Ovary (tissue), 9 donors: ENCODE measurements around the gene FBLN7. TPM values are rescaled to one million over a fixed set of nuclear protein-coding genes. Genes with fewer than 3 reads are reported as not detected.

Experiments
- DNase-seq, 5 donors: peaks; one replicate each; pipeline ENCODE4 v3.0.0-alpha.2; 2019 to 2020
- H3K27ac ChIP-seq, 2 donors: fragments of 200-600 bp; one replicate each; pipeline versions ENCODE4 v1.5.1 to v1.8.0; 2019 to 2022
- H3K27me3 ChIP-seq: fragments of 200-600 bp; one replicate; pipeline ENCODE4 v1.8.0; 2022
- H3K36me3 ChIP-seq: fragments of 200-600 bp; sonication (generic); one replicate; pipeline ENCODE4 v1.5.1; 2019
- H3K4me1 ChIP-seq: one replicate; pipeline ENCODE4 v1.8.1; 2013; ENCODE audit warnings: mild to moderate bottlenecking, moderate library complexity; ENCODE audit not compliant: insufficient read depth
- H3K4me3 ChIP-seq: fragments of 200-600 bp; sonication (generic); one replicate; pipeline ENCODE4 v1.5.1; 2017
- H3K9me3 ChIP-seq, 2 donors: fragments of 200-600 bp in 1 of 2; sonication (generic) in 1 of 2; one replicate each; pipeline versions ENCODE4 v1.5.1 to v1.8.1; 2013 to 2019; ENCODE audit warnings: mild to moderate bottlenecking in 1 of 2, moderate library complexity in 1 of 2
- CTCF ChIP-seq, 3 donors: fragments of 450-650 bp in 2 of 3; fragments of 200-600 bp in 1 of 3; IDR thresholded peaks; one replicate each; pipeline versions ENCODE4 v1.5.1 to v1.8.0; 2016 to 2022; ENCODE audit warnings: antibody characterized with exemption in 3 of 3, mild to moderate bottlenecking in 1 of 3
- EP300 ChIP-seq: sonication (generic); formaldehyde crosslinking; IDR thresholded peaks from one replicate; pipeline ENCODE4 v1.6.1; 2017; ENCODE audit warnings: antibody characterized with exemption
- POLR2A ChIP-seq: fragments of 450-650 bp; IDR thresholded peaks from one replicate; pipeline ENCODE4 v1.6.1; 2017; ENCODE audit warnings: antibody characterized with exemption, mild to moderate bottlenecking, moderate library complexity
- WGBS, 3 donors: extraction: QIAGEN DNeasy Blood & Tissue Kit in 1 of 3; methylation state at CpG; one replicate each; pipeline versions ENCODE4 v1.1.5 to v1.1.7; 2013 to 2017; 5-methylcytosine and 5-hydroxymethylcytosine counted together
- intact Hi-C, 4 donors: fragments of 100-400 bp; cut with DNase I; formaldehyde crosslinking; loops; one replicate each; pipeline versions ENCODE4 v1.11.0 to v1.15.1; 2022 to 2023
- polyA plus RNA-seq, 2 donors: library from polyadenylated mRNA; stranded (reverse); fragments of 200-250 nt in 1 of 2; fragments of 350-450 nt in 1 of 2; fragmentation: Illumina TruSeq in 1 of 2; extraction: RNeasy Lipid Tissue Mini Kit (QIAGEN cat#74804) in 1 of 2; gene quantifications; one replicate each; pipeline ENCODE4 v1.2.3, GENCODE V29; 2013 to 2014
- total RNA-seq, 7 donors: library from RNA; depleted of rRNA in 2 of 7; stranded (reverse); fragments of >200 nt in 2 of 7; fragmentation: NEBNext Ultra II Directional in 3 of 7; extraction: Animal tissue kit (Norgen Biotek cat#: 25700) in 3 of 7; gene quantifications; one replicate each; pipeline versions ENCODE4 v1.1.0 to v1.2.4, GENCODE V29; 2016 to 2023
- donor health status: DM: no; HTN: no; CAD: no; lungs with moderate emphysema.
- donor health status: DM: no; HTN: no; CAD: no.
- donor health status: Bipolar disorder and iron deficiency.
- donor health status: DM: yes; HTN: yes; CAD: no.
- donor health status: DM: no; HTN: no; CAD: no.
- donor health status: DM: yes; HTN: yes; CAD: no.

Gene FBLN7
- total and polyA plus RNA-seq, 9 donors, result 0.18 to 5.0 (median 1.3) TPM

DNA sequence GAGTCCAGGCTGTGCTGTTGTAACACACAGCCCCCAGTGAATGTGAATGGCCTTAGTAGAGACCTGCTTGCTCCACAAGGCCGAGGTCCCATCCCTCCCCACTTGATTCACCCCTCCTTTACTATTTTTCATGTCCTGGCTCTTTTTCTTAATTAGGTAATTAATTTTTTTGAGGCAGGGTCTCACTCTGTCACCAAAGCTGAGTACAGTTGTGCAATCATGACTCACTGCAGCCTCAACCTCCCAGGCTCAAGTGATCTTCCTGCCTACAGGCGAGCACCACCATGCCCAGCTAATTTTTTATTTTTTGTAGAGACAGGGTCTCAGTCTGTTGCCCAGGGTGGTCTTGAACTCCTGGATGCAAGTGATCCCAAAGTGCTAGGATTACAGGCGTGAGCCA, 19.3 kb downstream of the FBLN7 start:
- H3K27me3 ChIP-seq, result no peaks in the 10 kb centered on the region
- no peaks in the 10 kb centered on the region for H3K9me3 ChIP-seq
- H3K4me1 ChIP-seq, result no peaks in the 10 kb centered on the region
- intact Hi-C loops, result no loop called here
- no peak overlapping the region for H3K4me3 ChIP-seq
- WGBS, 3 donors, result 47 to 76% (median 67%) methylated on average over 3 of the region's 3 CpGs
- no peak overlapping the region for H3K27ac ChIP-seq
- TF ChIP-seq POLR2A, result no peak
- TF ChIP-seq CTCF (IDR thresholded peaks at IDR 0.05), result no peak
- no peak for TF ChIP-seq EP300
- H3K36me3 ChIP-seq, result no peaks in the 10 kb centered on the region
- no peak for DNase-seq

DNA sequence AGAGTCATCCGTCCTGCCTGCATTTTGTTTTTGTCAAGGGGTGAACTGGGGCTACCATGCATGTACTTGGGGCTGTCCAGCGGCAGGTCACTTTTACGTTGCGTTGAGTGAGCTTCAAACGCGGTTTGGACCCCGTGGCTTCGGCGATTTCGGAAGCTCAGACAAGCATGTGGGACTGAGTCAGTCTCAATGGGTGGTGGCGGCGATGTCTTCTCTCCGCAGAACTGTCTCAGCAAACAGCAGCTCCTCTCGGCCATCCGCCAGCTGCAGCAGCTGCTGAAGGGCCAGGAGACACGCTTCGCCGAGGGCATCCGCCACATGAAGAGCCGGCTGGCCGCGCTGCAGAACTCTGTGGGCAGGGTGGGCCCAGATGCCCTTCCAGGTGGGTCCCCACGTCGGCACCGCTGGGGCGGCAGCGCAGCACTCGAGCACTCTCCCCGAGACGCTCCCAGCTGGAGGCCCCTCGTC, 21.3 kb downstream of the FBLN7 start:
- no peaks in the 10 kb centered on the region for H3K36me3 ChIP-seq
- H3K4me1 ChIP-seq, result no peaks in the 10 kb centered on the region
- intact Hi-C loops, result no loop called here
- TF ChIP-seq EP300 (no peak), POLR2A (no peak), CTCF (IDR thresholded peaks at IDR 0.05) (no peak)
- 94 to 97% (median 96%) methylated on average over 31 of the region's 31 CpGs for WGBS, 3 donors
- H3K9me3 ChIP-seq, result no peaks in the 10 kb centered on the region
- H3K27ac ChIP-seq, result no peak overlapping the region
- H3K4me3 ChIP-seq, result no peak overlapping the region
- H3K27me3 ChIP-seq, result no peaks in the 10 kb centered on the region
- DNase-seq, result no peak

- 78 to 88% (median 84%) methylated on average over 44 to 52 of the region's 52 CpGs for WGBS, 3 donors
- Histone ChIP-seq H3K36me3 (no peaks in the 10 kb centered on the region), H3K27ac (no peak overlapping the region), H3K4me3 (no peak overlapping the region), H3K4me1 (no peaks in the 10 kb centered on the region), H3K9me3 (no peaks in the 10 kb centered on the region), H3K27me3 (no peaks in the 10 kb centered on the region)
- no peak for TF ChIP-seq CTCF (IDR thresholded peaks at IDR 0.05)
- no peak for TF ChIP-seq EP300
- no peak for TF ChIP-seq POLR2A
- peak in 1 of 5 donors; percentile 6 for DNase-seq
- intact Hi-C loops, result no loop called here
These were observed 22.4 kb downstream of the FBLN7 start for GRCh38 chr2:112160283-112161250.

GRCh38 chr2:112161431-112162145, 23.4 kb downstream of the FBLN7 start:
- no peak for DNase-seq
- intact Hi-C loops, result no loop called here
- no peaks in the 10 kb centered on the region for H3K4me1 ChIP-seq

More at GRCh38 chr2:112161431-112162145, 23.4 kb downstream of the FBLN7 start:
- no peaks in the 10 kb centered on the region for H3K36me3 ChIP-seq
- no peaks in the 10 kb centered on the region for H3K27me3 ChIP-seq
- H3K9me3 ChIP-seq, result no peaks in the 10 kb centered on the region
- H3K4me3 ChIP-seq, result no peak overlapping the region
- no peak for TF ChIP-seq POLR2A
- WGBS, 3 donors, result 86 to 90% (median 89%) methylated on average over 9 of the region's 9 CpGs
- H3K27ac ChIP-seq, result no peak overlapping the region
